K562 (cell line): ENCODE results near the gene AASDH.

Source experiments
- ATF3 ChIP-seq, 2 experiments: fragments of 450-650 bp in 1 of 2; sonication (generic) in 1 of 2; formaldehyde crosslinking in 1 of 2; IDR thresholded peaks in 1 of 2; conservative IDR thresholded peaks in 1 of 2; 2 replicates each; pipeline versions ENCODE4 v1.6.1 to v1.8.1; 2016 to 2023; ENCODE audit warnings: mild to moderate bottlenecking in 2 of 2, moderate library complexity in 2 of 2, inconsistent platforms in 1 of 2, missing genetic modification reagents in 1 of 2
- CREB1 ChIP-seq, 2 experiments: sonication (generic) in 1 of 2; formaldehyde crosslinking in 1 of 2; IDR thresholded peaks; 2 replicates each; pipeline versions ENCODE4 v1.6.1 to v1.8.0; 2012 to 2022; ENCODE audit warnings: inconsistent platforms in 1 of 2, mild to moderate bottlenecking in 1 of 2, missing genetic modification reagents in 1 of 2, moderate library complexity in 1 of 2
- CTCF ChIP-seq, 3 experiments: IDR thresholded peaks in 2 of 3; conservative IDR thresholded peaks in 1 of 3; 2 replicates each; pipeline ENCODE4 v1.5.1; 2011 to 2012; ENCODE audit warnings: low read length in 3 of 3, mild to moderate bottlenecking in 3 of 3, control low read depth in 2 of 3, improper control_type of control experiment in 1 of 3, inconsistent platforms in 1 of 3, low read depth in 1 of 3, mixed read lengths in 1 of 3, moderate library complexity in 1 of 3; ENCODE audit not compliant: insufficient read depth in 2 of 3
- EP300 ChIP-seq: IDR thresholded peaks from 2 replicates; pipeline ENCODE4 v1.6.1; 2012; ENCODE audit warnings: low read length, improper control_type of control experiment
- MAFK ChIP-seq: IDR thresholded peaks from 2 replicates; pipeline ENCODE4 v1.6.1; 2011; ENCODE audit warnings: low read length, improper control_type of control experiment
- TEAD4 ChIP-seq, 2 experiments: sonication (generic) in 1 of 2; formaldehyde crosslinking in 1 of 2; IDR thresholded peaks; 2 replicates each; pipeline versions ENCODE4 v1.6.1 to v1.8.0; 2012 to 2022; ENCODE audit warnings: borderline replicate concordance in 1 of 2, inconsistent platforms in 1 of 2, low read length in 1 of 2, mild to moderate bottlenecking in 1 of 2, missing genetic modification reagents in 1 of 2
- ZNF121 ChIP-seq: sonication (generic); formaldehyde crosslinking; conservative IDR thresholded peaks from 2 replicates; pipeline ENCODE4 v1.8.0; 2022; ENCODE audit warnings: missing genetic modification reagents

GRCh38 chr4:56297776-56298175, 89.5 kb downstream of the AASDH start:
- TF ChIP-seq CTCF (IDR thresholded peaks at IDR 0.05 in 2 of 3, conservative IDR thresholded peaks at IDR 0.05 in 1 of 3; ENCODE audit: insufficient read depth in 2 of 3, low read depth in 1 of 3, low read length in 3 of 3) (no peak), ATF3 (IDR thresholded peaks at IDR 0.05) (no peak), ATF3 (CRISPR knock-in tag; conservative IDR thresholded peaks at IDR 0.05) (no peak), CREB1 (IDR thresholded peaks at IDR 0.05) (no peak), CREB1 (CRISPR knock-in tag; IDR thresholded peaks at IDR 0.05) (no peak), ZNF121 (CRISPR knock-in tag) (no peak), TEAD4 (IDR thresholded peaks at IDR 0.05; ENCODE audit: low read length) (no peak), TEAD4 (CRISPR knock-in tag; IDR thresholded peaks at IDR 0.05; ENCODE audit: borderline replicate concordance) (no peak), MAFK (no peak), EP300 (no peak)
